Heart right ventricle (tissue), 16 donors: Measurements from ENCODE around the gene OR4F15. TPM values are rescaled to one million over a fixed set of nuclear protein-coding genes. Genes with fewer than 3 reads are reported as not detected.

Source experiments
- ATAC-seq, 8 donors: fragments of 200-7000 bp; cut with Tn5 transposase; one replicate each; pipeline ENCODE4 v1.9.1; 2020; ENCODE audit warnings: mild to moderate bottlenecking in 8 of 8, moderate library complexity in 8 of 8, moderate number of reproducible peaks in 1 of 8
- DNase-seq, 2 donors: peaks; one replicate each; pipeline ENCODE4 v3.0.0-alpha.2; 2020
- H3K27ac ChIP-seq, 10 donors: fragments of 200-600 bp; sonication (generic) in 2 of 10; one replicate each; pipeline versions ENCODE4 v1.5.0 to v1.8.0; 2020 to 2022; ENCODE audit warnings: mild to moderate bottlenecking in 3 of 10
- H3K27me3 ChIP-seq, 7 donors: fragments of 200-600 bp; one replicate each; pipeline ENCODE4 v1.8.0; 2021 to 2022; ENCODE audit warnings: mild to moderate bottlenecking in 2 of 7
- H3K36me3 ChIP-seq, 9 donors: fragments of 200-600 bp; sonication (generic) in 1 of 9; one replicate each; pipeline versions ENCODE4 v1.5.0 to v1.8.0; 2020 to 2022; ENCODE audit warnings: mild to moderate bottlenecking in 2 of 9
- H3K4me1 ChIP-seq, 9 donors: fragments of 200-600 bp; sonication (generic) in 1 of 9; one replicate each; pipeline versions ENCODE4 v1.5.0 to v1.8.0; 2020 to 2022; ENCODE audit warnings: mild to moderate bottlenecking in 4 of 9
- H3K4me3 ChIP-seq, 10 donors: fragments of 200-600 bp; sonication (generic) in 2 of 10; one replicate each; pipeline versions ENCODE4 v1.5.0 to v1.8.0; 2020 to 2022; ENCODE audit warnings: mild to moderate bottlenecking in 7 of 10, moderate library complexity in 2 of 10
- H3K9me3 ChIP-seq, 11 donors: fragments of 200-600 bp in 10 of 11; sonication (generic) in 2 of 11; one replicate each; pipeline versions ENCODE4 v1.5.0 to v1.8.0; 2013 to 2022; ENCODE audit warnings: mild to moderate bottlenecking in 2 of 11, control low read depth in 1 of 11, moderate library complexity in 1 of 11
- CTCF ChIP-seq, 9 donors: fragments of 200-600 bp; sonication (generic) in 2 of 9; IDR thresholded peaks; one replicate each; pipeline versions ENCODE4 v1.5.0 to v1.8.0; 2021 to 2022; ENCODE audit warnings: antibody characterized with exemption in 9 of 9, mild to moderate bottlenecking in 5 of 9, moderate library complexity in 1 of 9
- WGBS, 2 donors: extraction: QIAGEN DNeasy Blood & Tissue Kit; methylation state at CpG; one replicate each; pipeline ENCODE4 v1.1.7; 2013; ENCODE audit warnings: inconsistent platforms in 1 of 2; 5-methylcytosine and 5-hydroxymethylcytosine counted together
- intact Hi-C, 10 donors: fragments of 100-400 bp; cut with DNase I; formaldehyde crosslinking; loops; one replicate each; pipeline versions ENCODE4 v1.11.1 to v1.14.2; 2022
- polyA plus RNA-seq, 2 donors: library from polyadenylated mRNA; stranded (reverse); fragments of 200-250 nt; gene quantifications; one replicate each; pipeline ENCODE4 v1.2.3, GENCODE V29; 2013
- total RNA-seq, 10 donors: library from RNA; stranded (reverse); fragmentation: NEBNext Ultra II Directional in 3 of 10; extraction: Animal tissue kit (Norgen Biotek cat#: 25700) in 3 of 10; gene quantifications; one replicate each; pipeline versions ENCODE4 v1.2.1 to v1.2.4, GENCODE V29; 2021 to 2023
- donor health status: Arrhythmogenic right ventricular cardiomyopathy.
- donor health status: ischemic (EF 13 %, LVEDD 7.1; RV severe dilation, severe dysfunction).
- donor health status: healthy with polysubstance abuse.
- donor health status: DM: no; HTN: yes; CAD: no.
- donor health status: DM: no; HTN: no; CAD: no.
- donor health status: ischemic (EF 25% LVEDD 6.9; RV normal size, moderate dysfunction).
- donor health status: ischemic (EF 25% LVEDD 5.7; RV mildly dilated, moderate dysfunction).
- donor health status: healthy.
- donor health status: DM: yes; HTN: yes; CAD: no.
- donor health status: Ischemic cardiomyopathy.
- donor health status: ischemic (EF 35%, LVEDD 5.7; RV mildly dilated, moderate dysfunction).
- donor health status: nonischemic (EF 11% LVEDD 7.7; RV severe dilation, severe dysfunction).
- donor health status: DM: yes; HTN: yes; CAD: no.
- donor health status: PGD.
- donor health status: ischemic (EF 29% LVEDD 5.4; RV normal size, mild dysfunction).
- donor health status: nonischemic (EF 23%, LVEDD 6.1; RV moderate dilation, normal function).

Gene OR4F15
- total and polyA plus RNA-seq, 12 donors, result not detected

- intact Hi-C loops, result no loop called here
- no peak for TF ChIP-seq CTCF (IDR thresholded peaks at IDR 0.05)
- no peak for DNase-seq
- WGBS, 2 donors, result 59 to 66% methylated on average over 3 of the region's 3 CpGs
- Histone ChIP-seq H3K9me3 (peaks cover 0 to 19% (median 0%) of the 10 kb centered on the region in 11 donors), H3K36me3 (no peaks in the 10 kb centered on the region), H3K27ac (no peak overlapping the region), H3K27me3 (peaks cover 0 to 33% (median 3%) of the 10 kb centered on the region in 7 donors), H3K4me3 (no peak overlapping the region), H3K4me1 (no peaks in the 10 kb centered on the region)
- ATAC-seq, result no peak
These were observed 29.7 kb downstream of the OR4F15 start for GRCh38 chr15:101841656-101842055.

GRCh38 chr15:101844916-101845315, 32.9 kb downstream of the OR4F15 start:
- no peaks in the 10 kb centered on the region for H3K4me1 ChIP-seq
- 68 to 69% methylated on average over 6 of the region's 6 CpGs for WGBS, 2 donors
- intact Hi-C loops, result no loop called here
- no peak for ATAC-seq
- peaks cover 0 to 50% (median 3%) of the 10 kb centered on the region in 7 donors for H3K27me3 ChIP-seq
- H3K27ac ChIP-seq, result no peak overlapping the region
- DNase-seq, result no peak
- TF ChIP-seq CTCF (IDR thresholded peaks at IDR 0.05), result no peak
- H3K4me3 ChIP-seq, result no peak overlapping the region
- no peaks in the 10 kb centered on the region for H3K36me3 ChIP-seq
- H3K9me3 ChIP-seq, result no peaks in the 10 kb centered on the region

- no peaks in the 10 kb centered on the region for H3K4me1 ChIP-seq
- H3K27ac ChIP-seq, result no peak overlapping the region
- DNase-seq, result no peak
- 58 to 69% methylated on average over 1 of the region's 1 CpG for WGBS, 2 donors
- TF ChIP-seq CTCF (IDR thresholded peaks at IDR 0.05), result no peak
- peaks cover 0 to 15% (median 5%) of the 10 kb centered on the region in 7 donors for H3K27me3 ChIP-seq
- ATAC-seq, result no peak
- intact Hi-C loops, result no loop called here
- H3K9me3 ChIP-seq, result no peaks in the 10 kb centered on the region
- H3K4me3 ChIP-seq, result no peak overlapping the region
- no peaks in the 10 kb centered on the region for H3K36me3 ChIP-seq
These were observed 40.4 kb downstream of the OR4F15 start for GRCh38 chr15:101852356-101852755.

Other genes with a start within 250 kb of the OR4F15 start
- 10 to 100 TPM; 38.2 to 61.6 (median 49.5) TPM for gene TM2D3, start 159.8 kb upstream of the OR4F15 start, total RNA-seq
- gene TM2D3, start 159.8 kb upstream of the OR4F15 start, polyA plus RNA-seq, result 10 to 100 TPM; 52.2 to 52.3 TPM
- gene TARS3, start 87.7 kb upstream of the OR4F15 start, total RNA-seq, result 10 to 100 TPM; 26.0 to 42.5 (median 36.2) TPM
- gene TARS3, start 87.7 kb upstream of the OR4F15 start, polyA plus RNA-seq, result 10 to 100 TPM in 1 of 2 donors, 1 to 10 TPM in 1; 8.1 to 17.0 TPM
- gene OR4F6, start 8.7 kb upstream of the OR4F15 start, total RNA-seq, result not detected
- gene OR4F6, start 8.7 kb upstream of the OR4F15 start, polyA plus RNA-seq, result not detected